Astrocyte of the hippocampus (primary cell): ENCODE data around the gene UXS1.

Experiments used
- DNase-seq: peaks from one replicate; pipeline ENCODE4 v3.0.0; 2011; ENCODE audit warnings: low read depth, low spot score

UXS1 gene

DNA sequence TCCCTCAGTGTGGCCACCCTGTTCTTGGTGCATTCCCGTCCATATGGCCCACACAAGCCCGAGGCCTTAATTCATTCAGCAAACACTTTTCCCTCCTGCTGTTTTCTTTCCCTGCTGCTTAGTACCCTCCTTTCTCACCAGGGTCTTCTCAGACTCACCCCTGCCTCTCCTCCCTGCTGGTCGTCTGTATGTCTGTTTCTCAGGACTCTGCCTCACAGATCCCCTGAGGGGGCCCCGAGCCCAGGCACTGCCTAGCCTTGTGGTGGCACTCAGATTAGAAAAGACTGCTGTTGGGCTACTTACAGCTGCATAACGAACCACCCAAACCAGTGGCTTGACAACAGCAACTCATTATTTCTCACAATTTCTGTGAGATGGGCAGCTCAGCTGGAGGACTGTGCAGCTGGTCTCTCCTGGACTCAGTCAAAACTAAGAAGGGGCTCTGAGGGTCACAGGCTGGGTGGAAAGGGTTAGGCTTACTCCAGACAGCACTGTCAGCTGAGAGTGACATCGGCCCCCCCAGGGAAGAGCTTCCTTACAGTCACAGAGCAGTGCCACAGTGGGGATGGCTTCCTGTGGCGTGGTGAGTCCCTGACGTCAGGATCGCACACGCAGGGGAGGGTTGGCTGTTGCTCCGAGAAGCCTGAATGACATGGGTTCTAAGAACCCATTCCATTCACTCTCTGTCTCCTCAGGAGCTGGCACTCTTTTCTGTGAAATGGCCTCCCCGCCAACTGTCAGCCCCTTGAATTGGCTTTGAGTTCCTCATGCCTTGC is 139.0 kb downstream of the UXS1 start:
- DNase-seq: no peak

DNA sequence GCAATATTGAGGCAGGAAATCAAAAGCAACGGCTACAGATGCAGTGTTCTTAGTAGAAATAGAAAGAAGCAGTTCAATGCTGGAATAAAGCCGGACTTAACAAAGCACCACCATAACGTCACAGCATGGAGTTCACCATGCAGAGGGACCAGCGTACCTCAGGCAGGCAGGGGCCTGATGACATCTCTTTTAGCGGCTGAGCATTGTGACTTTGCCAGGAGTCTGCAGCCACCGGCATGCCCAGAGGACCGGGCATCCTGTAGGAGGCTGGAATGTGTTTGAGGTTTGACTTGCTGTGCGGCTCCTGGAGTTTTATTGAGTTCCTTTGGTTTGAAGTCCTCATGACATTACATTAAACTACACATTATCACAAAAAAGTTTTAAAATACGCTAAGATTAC is 139.8 kb downstream of the UXS1 start:
- DNase-seq: peak; percentile 30

DNA sequence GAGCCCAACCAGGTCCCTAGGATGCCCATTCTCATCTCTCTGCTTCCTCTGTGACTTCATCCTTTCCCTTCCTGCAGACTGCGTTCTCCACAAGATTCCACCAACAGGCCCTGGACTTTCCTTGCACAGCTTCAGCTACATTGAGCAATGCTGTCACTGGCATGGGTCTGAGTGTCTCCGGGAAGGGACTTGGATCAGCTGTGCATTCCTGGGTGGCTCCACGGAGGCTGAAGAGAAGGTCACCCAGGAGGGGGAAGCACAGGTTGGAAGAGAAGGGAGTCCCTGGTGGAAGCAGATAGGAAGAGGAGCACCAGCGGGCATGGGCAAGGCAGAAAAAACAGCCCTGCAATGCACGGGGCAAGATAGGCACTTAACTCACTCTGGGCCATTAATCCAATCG is 140.5 kb downstream of the UXS1 start:
- no peak for DNase-seq

DNA sequence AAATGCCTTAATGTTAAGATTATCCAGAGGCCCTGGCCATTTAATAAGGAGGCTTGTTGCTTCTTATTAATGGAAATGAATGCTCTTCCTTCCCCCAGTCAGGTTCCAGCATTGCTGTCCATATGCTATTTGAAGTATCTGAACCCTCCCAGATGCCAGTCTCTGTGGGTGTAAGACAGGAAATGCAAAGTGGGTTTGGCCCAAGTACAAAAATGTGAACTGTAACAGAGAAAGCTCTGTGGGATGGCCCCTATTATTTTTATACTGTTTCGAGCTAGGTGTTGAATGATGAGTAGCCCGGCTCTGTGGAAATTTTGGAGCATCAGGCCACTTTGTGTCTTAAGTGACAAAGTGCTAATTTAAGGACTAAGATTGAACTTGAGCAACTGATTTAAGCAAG is 141.0 kb downstream of the UXS1 start:
- peak; percentile 80 for DNase-seq

DNA sequence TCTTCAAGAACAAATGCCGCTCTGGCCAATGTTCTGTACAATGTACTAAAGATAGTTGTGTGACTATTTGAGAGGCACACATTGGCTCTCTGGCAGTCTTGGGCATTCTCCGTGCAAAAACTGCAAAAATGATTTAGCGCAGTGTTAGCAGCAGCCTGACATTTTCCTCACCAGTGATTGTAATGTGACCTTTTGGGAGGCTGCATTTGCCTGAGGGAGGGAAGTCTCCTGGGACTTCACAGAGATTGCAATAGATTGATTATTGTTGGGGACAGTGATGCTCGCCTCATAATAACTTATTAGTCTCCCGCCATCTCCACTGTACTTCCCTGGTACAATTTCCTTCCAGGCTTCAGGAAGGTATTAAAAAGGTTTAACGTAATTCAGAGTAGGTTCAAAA is 149.2 kb downstream of the UXS1 start:
- no peak for DNase-seq

DNA sequence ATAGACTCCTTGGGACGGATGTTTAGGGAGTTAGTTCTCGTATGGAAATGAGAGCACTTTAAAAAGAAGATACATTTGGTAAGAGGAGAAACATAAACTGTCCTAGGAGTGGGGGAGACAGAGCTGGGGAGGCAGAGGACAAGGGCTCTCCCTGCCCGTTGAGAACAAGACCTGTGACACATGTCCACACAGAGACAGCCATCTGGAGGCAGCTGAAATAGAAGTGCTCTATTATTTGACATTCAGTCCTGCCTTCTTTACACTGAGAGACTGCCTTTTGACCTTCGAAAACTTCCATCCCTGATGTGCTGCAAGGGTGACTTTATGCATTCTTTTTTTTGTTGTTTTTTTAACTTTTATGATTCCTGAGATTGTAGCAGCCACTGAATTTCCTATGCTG is 150.1 kb downstream of the UXS1 start:
- no peak for DNase-seq
